H9 (cell line): ENCODE data around the gene SIGLEC9. TPM values are rescaled to one million over a fixed set of nuclear protein-coding genes. Genes with fewer than 3 reads are reported as not detected.

ENCODE experiments used
- DNase-seq: peaks from one replicate; pipeline ENCODE4 v3.0.0-alpha.2; 2017
- H2AFZ ChIP-seq: one replicate; pipeline ENCODE4 v1.6.1; 2013; ENCODE audit warnings: mild to moderate bottlenecking, low read length, control low read depth, moderate library complexity
- H2AK5ac ChIP-seq: 2 replicates; pipeline ENCODE4 v1.6.1; 2013; ENCODE audit warnings: low read length, control low read depth, mixed read lengths; ENCODE audit not compliant: insufficient read length
- H2BK120ac ChIP-seq: one replicate; pipeline ENCODE4 v1.6.1; 2013; ENCODE audit warnings: low read depth, mild to moderate bottlenecking, low read length, control low read depth, inconsistent platforms; ENCODE audit not compliant: poor library complexity, severe bottlenecking
- H2BK12ac ChIP-seq: 2 replicates; pipeline ENCODE4 v1.6.1; 2013; ENCODE audit warnings: low read length, control low read depth, mixed read lengths, low read depth; ENCODE audit not compliant: insufficient read length
- H2BK15ac ChIP-seq: 2 replicates; pipeline ENCODE4 v1.6.1; 2013; ENCODE audit warnings: low read depth, low read length, control low read depth
- H2BK20ac ChIP-seq: one replicate; pipeline ENCODE4 v1.6.1; 2013; ENCODE audit warnings: low read depth, mild to moderate bottlenecking, low read length, control low read depth, inconsistent platforms; ENCODE audit not compliant: poor library complexity, severe bottlenecking
- H2BK5ac ChIP-seq: 2 replicates; pipeline ENCODE4 v1.6.1; 2013; ENCODE audit warnings: low read length, control low read depth, mixed read lengths; ENCODE audit not compliant: insufficient read length
- H3K14ac ChIP-seq: 2 replicates; pipeline ENCODE4 v1.6.1; 2013; ENCODE audit warnings: low read length, control low read depth; ENCODE audit not compliant: insufficient read depth
- H3K18ac ChIP-seq: 2 replicates; pipeline ENCODE4 v1.6.1; 2013; ENCODE audit warnings: low read depth, mild to moderate bottlenecking, mixed read lengths, low read length, control low read depth; ENCODE audit not compliant: insufficient read length
- H3K23ac ChIP-seq: 2 replicates; pipeline ENCODE4 v1.6.1; 2013; ENCODE audit warnings: low read length, control low read depth, mixed read lengths, low read depth; ENCODE audit not compliant: insufficient read length
- H3K23me2 ChIP-seq: 2 replicates; pipeline ENCODE4 v1.6.1; 2013; ENCODE audit warnings: low read depth, mild to moderate bottlenecking, mixed read lengths, low read length, control low read depth; ENCODE audit not compliant: insufficient read length, poor library complexity, severe bottlenecking
- H3K27ac ChIP-seq: 2 replicates; pipeline ENCODE4 v1.5.1; 2013; ENCODE audit warnings: low read length, control low read depth, mixed read lengths, low read depth; ENCODE audit not compliant: insufficient read length
- H3K27me3 ChIP-seq: 2 replicates; pipeline ENCODE4 v1.6.1; 2013; ENCODE audit warnings: low read length, control low read depth, inconsistent platforms; ENCODE audit not compliant: insufficient read depth
- H3K4ac ChIP-seq: 2 replicates; pipeline ENCODE4 v1.6.1; 2013; ENCODE audit warnings: low read depth, mild to moderate bottlenecking, control low read depth, inconsistent platforms, low read length, moderate library complexity
- H3K4me1 ChIP-seq: 2 replicates; pipeline ENCODE4 v1.6.1; 2013; ENCODE audit warnings: low read length, control low read depth, inconsistent platforms; ENCODE audit not compliant: insufficient read depth
- H3K4me2 ChIP-seq: 2 replicates; pipeline ENCODE4 v1.6.1; 2013; ENCODE audit warnings: low read length, control low read depth, mixed read lengths; ENCODE audit not compliant: insufficient read length, insufficient read depth
- H3K56ac ChIP-seq: 2 replicates; pipeline ENCODE4 v1.6.1; 2013; ENCODE audit warnings: low read depth, mild to moderate bottlenecking, mixed read lengths, low read length, control low read depth; ENCODE audit not compliant: insufficient read length
- H3K79me1 ChIP-seq: 2 replicates; pipeline ENCODE4 v1.6.1; 2013; ENCODE audit warnings: low read depth, mild to moderate bottlenecking, moderate library complexity, low read length, control low read depth, inconsistent platforms; ENCODE audit not compliant: insufficient read depth, poor library complexity, severe bottlenecking
- H3K79me2 ChIP-seq: 2 replicates; pipeline ENCODE4 v1.6.1; 2013; ENCODE audit warnings: low read length, control low read depth, inconsistent platforms; ENCODE audit not compliant: insufficient read depth
- H3K9ac ChIP-seq: 2 replicates; pipeline ENCODE4 v1.6.1; 2013; ENCODE audit warnings: low read length, control low read depth, mixed read lengths; ENCODE audit not compliant: insufficient read length; ENCODE audit errors: extremely low read depth
- H3K9me3 ChIP-seq: one replicate; pipeline ENCODE4 v1.6.1; 2013; ENCODE audit warnings: low read depth, low read length, inconsistent platforms; ENCODE audit not compliant: control insufficient read depth
- H3T11ph ChIP-seq: one replicate; pipeline ENCODE4 v1.6.1; 2013; ENCODE audit warnings: mild to moderate bottlenecking, low read length, control low read depth, inconsistent platforms
- H4K20me1 ChIP-seq: one replicate; pipeline ENCODE4 v1.6.1; 2013; ENCODE audit not compliant: control insufficient read depth, insufficient read length, insufficient read depth
- H4K5ac ChIP-seq: 2 replicates; pipeline ENCODE4 v1.6.1; 2013; ENCODE audit warnings: low read depth, mild to moderate bottlenecking, mixed read lengths, low read length, control low read depth; ENCODE audit not compliant: insufficient read length
- H4K8ac ChIP-seq: replicated peaks from 2 replicates; pipeline ENCODE4 v1.6.1; 2013; ENCODE audit warnings: low read length, control low read depth, mixed read lengths, low read depth; ENCODE audit not compliant: insufficient read length
- H4K91ac ChIP-seq: 2 replicates; pipeline ENCODE4 v1.6.1; 2013; ENCODE audit warnings: low read depth, mild to moderate bottlenecking, moderate library complexity, mixed read lengths, low read length, control low read depth; ENCODE audit not compliant: insufficient read length
- H3K27ac Mint-ChIP-seq, 3 experiments: 2 replicates in 2 of 3; 3 replicates in 1 of 3; pipeline ENCODE4 v1.8.0; 2020 to 2021; ENCODE audit warnings: mixed read lengths in 3 of 3, mild to moderate bottlenecking in 1 of 3, moderate library complexity in 1 of 3
- H3K27me3 Mint-ChIP-seq: 2 replicates; pipeline ENCODE4 v1.8.0; 2021; ENCODE audit warnings: low read depth, mild to moderate bottlenecking, moderate library complexity, mixed read lengths
- H3K36me3 Mint-ChIP-seq, 3 experiments: 2 replicates in 2 of 3; 3 replicates in 1 of 3; pipeline ENCODE4 v1.8.0; 2020 to 2021; ENCODE audit warnings: low read depth in 3 of 3, mixed read lengths in 3 of 3; ENCODE audit not compliant: insufficient read depth in 1 of 3
- H3K4me1 Mint-ChIP-seq, 2 experiments: 2 replicates each; pipeline ENCODE4 v1.8.0; 2020; ENCODE audit warnings: mixed read lengths in 2 of 2
- H3K4me3 Mint-ChIP-seq, 2 experiments: 2 replicates in 1 of 2; 3 replicates in 1 of 2; pipeline ENCODE4 v1.8.0; 2020 to 2021; ENCODE audit warnings: mild to moderate bottlenecking in 2 of 2, mixed read lengths in 2 of 2, moderate library complexity in 1 of 2
- H3K9me3 Mint-ChIP-seq, 2 experiments: 2 replicates in 1 of 2; 3 replicates in 1 of 2; pipeline ENCODE4 v1.8.0; 2020; ENCODE audit warnings: mild to moderate bottlenecking in 2 of 2, mixed read lengths in 2 of 2, moderate library complexity in 1 of 2
- CTCF ChIP-seq: fragments of 200-600 bp; sonication (generic); conservative IDR thresholded peaks from 3 replicates; pipeline ENCODE4 v1.8.0; 2021; ENCODE audit warnings: antibody characterized with exemption, mild to moderate bottlenecking
- WGBS: extraction: QIAGEN DNeasy Blood & Tissue Kit; methylation state at CpG from one replicate; pipeline ENCODE4 v1.1.7; 2013; ENCODE audit warnings: missing lambda C conversion rate, low lambda C conversion rate, mixed read lengths; ENCODE audit not compliant: insufficient read length; ENCODE audit errors: extremely low coverage; 5-methylcytosine and 5-hydroxymethylcytosine counted together
- total RNA-seq: library from RNA; stranded (reverse); gene quantifications from 2 replicates; pipeline ENCODE4 v1.2.1, GENCODE V29; 2021

Gene SIGLEC9
- total RNA-seq, 1 experiment from 2014 or later = not detected

- Histone ChIP-seq H4K5ac (no peak overlapping the region), H3K27me3 (no peaks in the 10 kb centered on the region; the same call in 1 of the 2 replicates), H2BK5ac (no peak overlapping the region), H2AFZ (no peak overlapping the region), H3K4me2 (no peak overlapping the region), H2BK20ac (no peak overlapping the region), H3K14ac (no peak overlapping the region; the same call in 1 of the 2 replicates), H4K20me1 (no peaks in the 10 kb centered on the region), H2AK5ac (no peak overlapping the region), H3T11ph (no peak overlapping the region), H3K79me1 (no peaks in the 10 kb centered on the region), H3K18ac (no peak overlapping the region), H3K9ac (no peak overlapping the region), H3K4me1 (peaks cover 2% of the 10 kb centered on the region; the same call in 1 of the 2 replicates), H3K27ac (no peak overlapping the region), H3K56ac (no peak overlapping the region), H2BK120ac (no peak overlapping the region), H4K91ac (no peak overlapping the region), H3K79me2 (no peaks in the 10 kb centered on the region), H3K4ac (no peak overlapping the region), H4K8ac (no peak overlapping the region), H2BK12ac (no peak overlapping the region), H3K23me2 (no peaks in the 10 kb centered on the region), H3K23ac (no peak overlapping the region), H2BK15ac (no peak overlapping the region), H3K9me3 (no peaks in the 10 kb centered on the region)
- Mint-ChIP-seq H3K4me3 (no peak overlapping the region), H3K27me3 (peaks cover 21% of the 10 kb centered on the region), H3K27ac (no peak overlapping the region; a peak in 2 of 7 replicates), H3K36me3 (no peaks in the 10 kb centered on the region), H3K4me1 (peaks cover 22 to 29% of the 10 kb centered on the region in 2 experiments), H3K9me3 (no peaks in the 10 kb centered on the region)
- no peak for DNase-seq
- no peak for TF ChIP-seq CTCF
- WGBS = 100% methylated on average over 1 of the region's 18 CpGs
Observed at GRCh38 chr19:51086153-51086850, 38.4 kb upstream of the SIGLEC9 start.
